NCI-H226 (cell line): Measurements from ENCODE around the gene GPC1.

Source experiments
- DNase-seq: peaks from one replicate; pipeline ENCODE4 v3.0.0-alpha.2; 2015

Gene GPC1

DNA sequence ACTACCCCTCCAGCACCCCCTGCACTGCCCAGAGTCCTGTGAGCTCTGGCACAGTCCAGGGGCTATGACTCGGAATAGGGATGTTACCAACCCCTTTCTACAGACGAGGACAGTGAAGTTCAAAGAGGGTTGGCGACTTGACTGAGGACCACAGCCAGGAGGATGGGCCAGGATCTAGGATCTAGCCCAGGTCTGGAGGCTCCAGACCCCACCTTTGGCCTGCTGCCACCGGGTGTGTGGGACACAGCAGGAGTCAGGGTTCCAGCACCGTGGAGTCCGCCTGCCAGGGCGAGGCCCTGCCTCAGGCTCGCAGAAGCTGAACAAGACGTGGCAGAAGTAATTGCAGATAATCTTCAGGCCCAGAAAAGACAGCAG lies 37.9 kb upstream of the GPC1 start:
- no peak for DNase-seq

DNA sequence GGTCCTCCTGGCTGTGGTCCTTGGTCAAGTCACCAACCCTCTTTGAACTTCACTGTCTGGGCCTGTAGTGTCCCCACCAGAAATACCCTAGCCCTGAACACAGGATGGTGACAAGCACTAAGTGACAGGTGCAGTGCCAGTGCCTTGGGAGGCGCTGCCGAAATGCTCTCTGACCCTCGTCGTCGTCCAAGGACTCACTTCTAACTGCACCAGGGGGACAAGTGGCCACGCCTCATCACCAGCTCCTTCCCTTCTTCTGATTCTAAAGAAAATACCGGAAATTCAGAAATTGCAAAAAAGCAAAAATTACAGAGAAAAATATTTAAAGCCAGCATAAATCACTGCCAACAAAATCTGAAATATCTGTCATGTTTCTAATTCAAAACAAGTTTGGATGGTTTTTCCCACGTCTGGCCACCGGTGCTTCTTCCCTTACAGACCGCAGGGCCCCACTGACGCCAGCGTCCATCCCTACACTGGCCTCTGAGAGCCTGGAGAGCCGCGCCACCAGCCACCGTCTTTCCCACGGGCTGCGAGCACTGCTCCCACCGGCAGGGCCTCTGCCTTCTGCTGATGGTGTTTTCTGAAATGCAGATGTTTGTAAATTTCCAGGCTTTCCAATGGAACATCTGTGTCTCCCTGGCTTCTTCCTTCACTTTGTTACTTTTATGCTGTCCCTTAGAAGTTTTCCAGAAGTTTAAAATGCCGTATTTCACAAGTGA lies 37.4 kb upstream of the GPC1 start:
- DNase-seq: no peak

DNA sequence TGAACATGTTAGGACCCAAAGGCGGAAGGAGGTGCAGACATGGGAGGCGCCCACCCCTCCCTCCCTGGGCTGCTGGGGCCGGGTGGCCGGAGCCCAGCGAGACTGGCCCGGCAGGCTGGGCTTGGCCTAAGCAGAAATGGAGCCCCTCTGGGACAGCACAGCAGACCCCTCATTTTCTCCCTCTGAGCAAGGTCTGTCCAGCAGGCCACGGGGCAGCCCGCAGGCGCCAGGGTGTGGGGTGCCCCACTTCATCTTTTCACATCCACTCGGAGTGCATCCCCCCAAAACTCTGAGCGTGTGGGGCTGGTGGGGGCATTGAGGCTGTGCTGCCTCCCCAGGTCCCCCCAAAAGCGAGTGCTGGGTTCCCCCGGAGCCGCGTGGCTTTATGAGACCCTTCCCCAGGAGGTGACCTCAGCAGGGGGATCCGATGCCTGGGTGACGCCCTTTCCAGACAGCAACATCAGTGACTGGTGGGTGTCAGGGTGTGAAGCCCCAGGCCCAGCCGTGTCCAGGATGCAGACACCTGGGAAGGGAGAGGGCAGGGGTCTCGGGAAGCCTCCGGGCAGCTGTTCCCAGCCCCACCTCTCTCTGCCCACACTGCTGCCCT lies 36.7 kb upstream of the GPC1 start:
- DNase-seq: no peak

- DNase-seq: no peak
Measured at GRCh38 chr2:240399419-240400324, 35.8 kb upstream of the GPC1 start.

DNA sequence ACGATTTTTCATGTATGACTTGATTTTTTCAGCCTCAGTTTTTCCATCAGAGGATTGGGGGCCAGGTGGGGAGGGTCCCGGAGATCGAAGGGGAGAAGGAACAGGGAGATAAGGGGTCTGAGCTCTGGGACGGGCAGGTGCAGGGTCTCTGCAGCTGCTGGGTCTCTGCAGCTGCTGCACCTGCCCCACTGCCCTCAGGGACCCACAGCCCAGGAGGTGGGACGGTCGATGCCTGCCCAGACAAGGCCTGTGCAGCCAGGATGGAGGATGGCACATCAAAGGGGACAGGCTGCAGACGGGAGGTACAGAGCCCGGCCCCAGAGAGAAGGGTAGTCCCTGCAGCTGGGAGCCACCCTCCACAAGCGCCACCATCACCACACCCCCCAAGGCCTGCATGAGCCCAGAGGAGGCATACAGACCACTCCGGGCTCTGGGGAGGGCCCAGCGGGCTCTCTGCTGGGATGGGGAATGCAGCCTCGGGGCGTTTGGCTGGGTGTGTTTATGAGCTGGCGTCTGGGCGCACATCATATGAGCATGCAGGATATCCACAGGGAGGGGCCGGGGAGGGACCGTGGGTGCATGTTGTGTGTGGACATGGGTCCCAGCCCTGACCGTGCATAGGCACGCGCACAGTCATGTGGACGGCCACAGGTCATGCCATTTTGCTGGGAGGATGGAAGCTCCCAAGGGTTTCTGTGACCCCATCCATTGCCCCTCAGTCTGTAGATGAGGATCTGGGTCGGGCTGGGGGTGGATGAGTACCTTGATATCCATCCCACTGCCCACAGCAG lies 34.9 kb upstream of the GPC1 start:
- DNase-seq: no peak

GRCh38 chr2:240401308-240401707 lies 34.2 kb upstream of the GPC1 start:
- no peak for DNase-seq

GRCh38 chr2:240401781-240402551 lies 33.5 kb upstream of the GPC1 start:
- DNase-seq: no peak

- no peak for DNase-seq
Measured at GRCh38 chr2:240402566-240403272, 32.7 kb upstream of the GPC1 start.

- no peak for DNase-seq
Measured at GRCh38 chr2:240403396-240404104, 31.9 kb upstream of the GPC1 start.

DNA sequence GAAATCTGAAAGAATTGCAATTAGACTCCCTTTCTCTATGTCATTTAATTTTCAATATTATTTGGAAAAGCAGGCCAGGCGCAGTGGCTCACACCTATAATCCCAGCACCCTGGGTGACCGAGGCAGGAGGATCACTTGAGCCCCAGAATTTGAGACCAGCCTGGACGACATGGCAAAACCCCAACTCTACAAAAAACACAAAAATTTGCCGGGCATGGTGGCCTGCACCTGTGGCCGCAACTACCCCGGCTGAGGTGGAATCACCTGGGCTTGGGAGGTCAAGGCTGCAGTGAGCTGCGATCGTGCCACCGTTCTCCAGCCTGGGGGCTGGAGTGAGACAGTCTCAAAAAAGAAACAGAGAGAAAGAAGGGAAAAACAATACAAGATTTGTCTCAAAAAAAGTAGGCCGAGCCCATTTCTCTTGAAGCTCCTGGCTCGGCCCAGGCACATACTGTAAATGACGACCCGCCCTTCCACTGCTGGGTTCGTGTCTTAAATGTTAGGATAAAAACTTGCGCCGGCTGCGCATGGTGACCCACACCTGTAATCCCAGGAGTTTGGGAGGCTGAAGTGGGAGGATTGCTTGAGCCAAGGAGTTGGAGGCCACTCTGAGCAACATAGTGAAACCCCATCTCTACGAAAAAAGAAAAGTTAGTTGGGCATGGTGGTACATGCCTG lies 31.1 kb upstream of the GPC1 start:
- no peak for DNase-seq

DNA sequence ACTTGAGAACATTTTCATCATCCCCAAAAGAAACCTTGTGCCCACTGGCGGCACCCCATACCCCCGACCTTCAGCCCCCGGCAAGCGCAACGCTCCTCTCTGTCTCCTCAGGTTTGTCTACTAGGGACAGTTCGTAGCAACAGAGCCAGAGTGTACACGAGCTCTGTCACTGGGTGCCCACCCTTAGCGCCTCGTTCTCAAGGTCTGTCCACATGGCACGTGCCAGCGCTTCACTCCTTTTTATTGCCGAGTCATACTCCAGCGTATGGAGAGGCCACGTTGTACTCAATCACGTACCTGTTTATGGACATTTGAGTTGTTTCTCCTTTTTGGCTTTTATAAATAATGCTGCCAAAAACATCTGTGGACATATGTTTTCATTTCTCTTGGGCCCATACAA lies 30.3 kb upstream of the GPC1 start:
- no peak for DNase-seq

GRCh38 chr2:240405684-240406313 lies 29.7 kb upstream of the GPC1 start:
- no peak for DNase-seq

- DNase-seq: no peak
Measured at GRCh38 chr2:240407090-240407489, 28.4 kb upstream of the GPC1 start.

DNA sequence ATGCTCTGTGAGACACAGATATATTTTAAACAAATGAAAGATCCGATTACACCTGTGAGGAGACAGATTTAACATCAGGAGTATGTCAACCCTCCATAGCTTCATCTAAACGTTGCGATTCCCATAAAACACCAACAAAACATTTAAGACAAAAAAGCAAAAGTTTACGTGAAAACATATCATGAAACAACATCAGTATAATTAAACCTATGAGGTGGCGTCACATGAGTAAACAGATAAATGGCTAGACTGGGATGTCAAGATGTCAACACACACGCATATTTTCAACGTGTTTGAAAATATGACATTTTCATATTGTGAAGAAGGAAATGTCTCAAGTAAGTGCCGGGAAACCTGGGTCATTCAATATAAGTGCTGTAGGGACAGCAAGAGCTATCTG lies 25.5 kb upstream of the GPC1 start:
- DNase-seq: no peak

GRCh38 chr2:240410808-240411207 lies 24.7 kb upstream of the GPC1 start:
- no peak for DNase-seq

DNA sequence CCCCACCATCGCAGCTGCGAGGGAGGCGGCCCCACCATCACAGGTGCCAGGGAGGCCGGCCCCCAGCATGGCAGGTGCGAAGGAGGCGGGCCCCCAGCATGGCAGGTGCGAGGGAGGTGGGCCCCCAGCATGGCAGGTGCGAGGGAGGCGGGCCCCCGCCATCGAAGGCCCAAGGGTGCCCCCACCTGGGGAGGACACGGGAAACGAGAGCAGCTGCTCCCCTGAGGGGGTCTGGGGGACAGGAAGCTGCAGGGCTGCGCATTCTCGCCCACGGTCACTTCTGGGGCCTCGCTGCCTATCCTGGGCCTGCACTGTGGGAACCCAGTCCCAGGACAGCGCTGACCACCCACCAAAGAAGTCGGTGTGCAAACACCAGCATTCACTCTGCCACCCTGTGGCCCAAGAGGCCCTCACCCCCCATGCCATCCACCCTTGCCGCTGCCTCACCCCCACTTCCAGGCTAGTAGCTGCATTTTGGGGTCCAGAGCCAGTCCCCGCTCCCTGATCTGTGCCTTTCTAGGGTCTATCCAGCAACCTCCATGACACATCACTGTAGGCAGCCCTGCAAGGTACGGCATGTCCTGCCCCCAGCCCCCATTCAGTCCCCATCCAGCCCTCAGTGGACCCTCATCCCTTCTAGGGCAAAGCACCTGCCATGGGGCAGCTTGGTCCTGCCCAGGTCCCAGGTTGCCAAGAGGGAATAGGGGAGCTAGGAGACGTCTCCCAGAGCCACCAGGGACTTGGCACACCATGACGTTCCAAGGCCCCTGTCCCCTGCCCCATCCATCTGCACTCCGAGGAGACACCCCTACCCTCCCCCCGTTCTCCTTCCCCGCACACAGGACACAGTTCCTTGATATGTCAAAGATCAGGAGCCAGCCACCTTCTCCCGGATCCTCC lies 24.0 kb upstream of the GPC1 start:
- no peak for DNase-seq

- no peak for DNase-seq
Measured at GRCh38 chr2:240412211-240412861, 23.1 kb upstream of the GPC1 start.
